Mucosa of stomach (tissue), 1 donor: Measurements from ENCODE around the gene FANCE.
"Not testable (repeated sequence)": the region's sequence is repeated elsewhere in the genome, so short reads cannot be mapped to it uniquely, and the experiment has no call there.

Experiments
- H3K27me3 ChIP-seq: one replicate; pipeline ENCODE4 v1.7.0; 2013; ENCODE audit warnings: mild to moderate bottlenecking, low read length; ENCODE audit not compliant: control insufficient read depth, insufficient read depth
- H3K36me3 ChIP-seq: one replicate; pipeline ENCODE4 v1.7.0; 2013; ENCODE audit warnings: low read length; ENCODE audit not compliant: control insufficient read depth, insufficient read depth
- H3K4me1 ChIP-seq: one replicate; pipeline ENCODE4 v1.7.0; 2013; ENCODE audit warnings: mild to moderate bottlenecking, low read length; ENCODE audit not compliant: control insufficient read depth, insufficient read depth
- H3K4me3 ChIP-seq: one replicate; pipeline ENCODE4 v1.7.0; 2013; ENCODE audit warnings: low read length
- H3K9ac ChIP-seq: one replicate; pipeline ENCODE4 v1.7.0; 2013; ENCODE audit warnings: mild to moderate bottlenecking, low read length, moderate library complexity
- H3K9me3 ChIP-seq: one replicate; pipeline ENCODE4 v1.7.0; 2013; ENCODE audit warnings: mild to moderate bottlenecking, low read length, moderate library complexity; ENCODE audit not compliant: control insufficient read depth
- donor health status: Pancreatic carcinoma.

The FANCE gene

GRCh38 chr6:35436071-35436857, 15.9 kb upstream of the FANCE start:
- H3K27me3 ChIP-seq, result peaks cover 3% of the 10 kb centered on the region
- H3K4me1 ChIP-seq, result no peaks in the 10 kb centered on the region
- H3K9ac ChIP-seq, result no peak overlapping the region
- no peaks in the 10 kb centered on the region for H3K9me3 ChIP-seq
- H3K36me3 ChIP-seq, result no peaks in the 10 kb centered on the region
- H3K4me3 ChIP-seq, result no peak overlapping the region

GRCh38 chr6:35438378-35439065, 13.6 kb upstream of the FANCE start:
- H3K27me3 ChIP-seq, H3K36me3 ChIP-seq, H3K4me3 ChIP-seq, H3K9me3 ChIP-seq, H3K4me1 ChIP-seq, H3K9ac ChIP-seq: not testable (repeated sequence)

- Histone ChIP-seq H3K36me3 (no peaks in the 10 kb centered on the region), H3K27me3 (peaks cover 3% of the 10 kb centered on the region), H3K4me1 (no peaks in the 10 kb centered on the region), H3K9ac (no peak overlapping the region), H3K4me3 (no peak overlapping the region), H3K9me3 (no peaks in the 10 kb centered on the region)
Observed at GRCh38 chr6:35439308-35439707, 12.8 kb upstream of the FANCE start.

GRCh38 chr6:35441205-35441604, 10.9 kb upstream of the FANCE start:
- Histone ChIP-seq H3K9me3 (no peaks in the 10 kb centered on the region), H3K9ac (no peak overlapping the region), H3K27me3 (no peaks in the 10 kb centered on the region), H3K4me3 (no peak overlapping the region), H3K36me3 (no peaks in the 10 kb centered on the region), H3K4me1 (no peaks in the 10 kb centered on the region)

GRCh38 chr6:35441642-35442041, 10.5 kb upstream of the FANCE start:
- Histone ChIP-seq H3K27me3 (no peaks in the 10 kb centered on the region), H3K9me3 (no peaks in the 10 kb centered on the region), H3K9ac (no peak overlapping the region), H3K4me1 (no peaks in the 10 kb centered on the region), H3K36me3 (no peaks in the 10 kb centered on the region), H3K4me3 (no peak overlapping the region)

GRCh38 chr6:35442693-35443092, 9.4 kb upstream of the FANCE start:
- Histone ChIP-seq H3K4me1 (no peaks in the 10 kb centered on the region), H3K27me3 (no peaks in the 10 kb centered on the region), H3K4me3 (no peak overlapping the region), H3K36me3 (no peaks in the 10 kb centered on the region), H3K9ac (no peak overlapping the region), H3K9me3 (no peaks in the 10 kb centered on the region)

- Histone ChIP-seq H3K4me3 (no peak overlapping the region), H3K9me3 (no peaks in the 10 kb centered on the region), H3K9ac (no peak overlapping the region), H3K36me3 (no peaks in the 10 kb centered on the region), H3K4me1 (no peaks in the 10 kb centered on the region), H3K27me3 (no peaks in the 10 kb centered on the region)
Observed at GRCh38 chr6:35443341-35444030, 8.7 kb upstream of the FANCE start.

- Histone ChIP-seq H3K9ac (no peak overlapping the region), H3K4me3 (no peak overlapping the region)
Observed at GRCh38 chr6:35445691-35446090, 6.4 kb upstream of the FANCE start.

GRCh38 chr6:35448191-35448590, 3.9 kb upstream of the FANCE start:
- H3K4me1 ChIP-seq, result peaks cover 13% of the 10 kb centered on the region
- no peaks in the 10 kb centered on the region for H3K36me3 ChIP-seq
- H3K9ac ChIP-seq, result no peak overlapping the region
- no peaks in the 10 kb centered on the region for H3K9me3 ChIP-seq
- no peak overlapping the region for H3K4me3 ChIP-seq
- H3K27me3 ChIP-seq, result no peaks in the 10 kb centered on the region

More at GRCh38 chr6:35445691-35446090, 6.4 kb upstream of the FANCE start:
- no peaks in the 10 kb centered on the region for H3K9me3 ChIP-seq
- H3K36me3 ChIP-seq, result no peaks in the 10 kb centered on the region
- no peaks in the 10 kb centered on the region for H3K4me1 ChIP-seq
- H3K27me3 ChIP-seq, result no peaks in the 10 kb centered on the region

- no peak overlapping the region for H3K4me3 ChIP-seq
- H3K36me3 ChIP-seq, result no peaks in the 10 kb centered on the region
- H3K9ac ChIP-seq, result no peak overlapping the region
Observed at GRCh38 chr6:35449287-35449881, 2.8 kb upstream of the FANCE start.

GRCh38 chr6:35451354-35452182, 570 bp upstream of the FANCE start:
- Histone ChIP-seq H3K9ac (no peak overlapping the region), H3K4me3 (no peak overlapping the region), H3K36me3 (no peaks in the 10 kb centered on the region), H3K9me3 (no peaks in the 10 kb centered on the region), H3K27me3 (no peaks in the 10 kb centered on the region), H3K4me1 (peaks cover 17% of the 10 kb centered on the region)

More at GRCh38 chr6:35449287-35449881, 2.8 kb upstream of the FANCE start:
- Histone ChIP-seq H3K4me1 (peaks cover 17% of the 10 kb centered on the region), H3K27me3 (no peaks in the 10 kb centered on the region), H3K9me3 (no peaks in the 10 kb centered on the region)
